ENCODE data around the gene FIG4. TPM values are rescaled to one million over a fixed set of nuclear protein-coding genes. Genes with fewer than 3 reads are reported as not detected.
A peak's percentile ranks its signal among the peaks of the same experiment; 100 is the strongest.
"Not testable (repeated sequence)": the region's sequence is repeated elsewhere in the genome, so short reads cannot be mapped to it uniquely, and the experiment has no call there.

Gene FIG4
- total RNA-seq, 6 experiments from 2014 or later = 4.0 to 7.7 (median 6.4) TPM

- WGBS (ENCODE audit: insufficient coverage, low coverage, low lambda C conversion rate, missing lambda C conversion rate) = 29% methylated on average over 7 of the region's 7 CpGs
- no peak overlapping the region for H3K27ac ChIP-seq
- DNase-seq = no peak
These were observed 176.2 kb downstream of the FIG4 start for GRCh38 chr6:109867009-109867969.

DNA sequence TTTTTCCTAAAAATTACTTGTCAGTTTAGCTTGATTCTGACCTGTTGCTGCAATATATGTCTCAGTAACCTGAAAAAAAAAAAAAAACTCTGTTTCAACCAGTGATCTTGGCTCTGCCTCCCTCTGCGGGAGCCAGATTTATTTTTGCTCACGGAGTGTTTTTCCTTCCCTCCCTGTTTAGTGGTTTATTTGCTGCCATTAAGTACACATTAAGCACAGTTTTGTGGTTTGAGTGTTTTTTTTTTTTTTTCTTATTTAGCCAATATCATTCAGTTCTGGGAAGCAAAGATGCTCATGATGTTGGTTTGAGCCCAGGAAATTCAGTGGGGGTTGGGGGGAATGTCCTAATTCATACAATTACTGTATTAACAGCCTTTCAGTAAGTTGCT is 176.9 kb downstream of the FIG4 start:
- H3K4me3 ChIP-seq = no peak overlapping the region
- no peak for TF ChIP-seq POLR2A (IDR thresholded peaks at IDR 0.05)
- TF ChIP-seq, protein P1, sequence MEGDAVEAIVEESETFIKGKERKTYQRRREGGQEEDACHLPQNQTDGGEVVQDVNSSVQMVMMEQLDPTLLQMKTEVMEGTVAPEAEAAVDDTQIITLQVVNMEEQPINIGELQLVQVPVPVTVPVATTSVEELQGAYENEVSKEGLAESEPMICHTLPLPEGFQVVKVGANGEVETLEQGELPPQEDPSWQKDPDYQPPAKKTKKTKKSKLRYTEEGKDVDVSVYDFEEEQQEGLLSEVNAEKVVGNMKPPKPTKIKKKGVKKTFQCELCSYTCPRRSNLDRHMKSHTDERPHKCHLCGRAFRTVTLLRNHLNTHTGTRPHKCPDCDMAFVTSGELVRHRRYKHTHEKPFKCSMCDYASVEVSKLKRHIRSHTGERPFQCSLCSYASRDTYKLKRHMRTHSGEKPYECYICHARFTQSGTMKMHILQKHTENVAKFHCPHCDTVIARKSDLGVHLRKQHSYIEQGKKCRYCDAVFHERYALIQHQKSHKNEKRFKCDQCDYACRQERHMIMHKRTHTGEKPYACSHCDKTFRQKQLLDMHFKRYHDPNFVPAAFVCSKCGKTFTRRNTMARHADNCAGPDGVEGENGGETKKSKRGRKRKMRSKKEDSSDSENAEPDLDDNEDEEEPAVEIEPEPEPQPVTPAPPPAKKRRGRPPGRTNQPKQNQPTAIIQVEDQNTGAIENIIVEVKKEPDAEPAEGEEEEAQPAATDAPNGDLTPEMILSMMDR (IDR thresholded peaks at IDR 0.05) = no peak
- no peak overlapping the region for H3K27ac ChIP-seq
- no peaks in the 10 kb centered on the region for H3K27me3 ChIP-seq
- DNase-seq = no peak
- intact Hi-C loops (cut with DNase I) = no loop called here
- no peaks in the 10 kb centered on the region for H3K9me3 ChIP-seq
- no peak for ATAC-seq
- H3K4me1 ChIP-seq = no peaks in the 10 kb centered on the region
- 21% methylated on average over 2 of the region's 2 CpGs for WGBS (ENCODE audit: insufficient coverage, low coverage, low lambda C conversion rate, missing lambda C conversion rate)
- H3K36me3 ChIP-seq = no peaks in the 10 kb centered on the region

More at GRCh38 chr6:109867009-109867969, 176.2 kb downstream of the FIG4 start:
- peak in 1 of 4 donors; percentile 61 for ATAC-seq
- H3K4me3 ChIP-seq = no peak overlapping the region
- H3K4me1 ChIP-seq = no peaks in the 10 kb centered on the region
- no peak for TF ChIP-seq POLR2A (IDR thresholded peaks at IDR 0.05)
- TF ChIP-seq, protein P1 (IDR thresholded peaks at IDR 0.05) = no peak
- no peaks in the 10 kb centered on the region for H3K36me3 ChIP-seq
- intact Hi-C loops (cut with DNase I) = no loop called here
- H3K9me3 ChIP-seq = no peaks in the 10 kb centered on the region
- H3K27me3 ChIP-seq = no peaks in the 10 kb centered on the region

- DNase-seq; intact Hi-C loops (cut with DNase I); ATAC-seq; H3K36me3 ChIP-seq; H3K27ac ChIP-seq; H3K4me3 ChIP-seq; H3K27me3 ChIP-seq; H3K9me3 ChIP-seq; H3K4me1 ChIP-seq: not testable (repeated sequence)
- 23% methylated on average over 5 of the region's 5 CpGs for WGBS (ENCODE audit: insufficient coverage, low coverage, low lambda C conversion rate, missing lambda C conversion rate)
These were observed 178.4 kb downstream of the FIG4 start for GRCh38 chr6:109869398-109870088.

DNA sequence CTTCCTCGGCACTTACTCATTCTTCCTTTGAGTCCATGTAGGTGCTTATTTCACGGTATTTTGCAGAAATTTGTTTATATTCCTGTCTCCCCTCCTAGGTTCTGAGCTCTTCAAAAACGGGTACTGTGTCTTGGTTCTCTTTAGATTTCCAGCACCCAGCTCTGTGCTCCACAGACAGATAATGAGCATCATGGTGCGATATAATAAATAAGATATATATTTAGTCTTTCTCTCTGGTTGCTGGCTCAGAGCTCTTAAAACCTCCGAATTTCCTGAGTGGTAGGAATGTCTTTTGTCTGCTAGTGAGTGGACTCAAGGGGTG is 179.0 kb downstream of the FIG4 start:
- no peaks in the 10 kb centered on the region for H3K4me1 ChIP-seq
- intact Hi-C loops (cut with DNase I) = no loop called here
- H3K27me3 ChIP-seq = no peaks in the 10 kb centered on the region
- H3K27ac ChIP-seq = no peak overlapping the region
- no peak overlapping the region for H3K4me3 ChIP-seq
- TF ChIP-seq, protein P1 (IDR thresholded peaks at IDR 0.05) = no peak
- no peak for TF ChIP-seq POLR2A (IDR thresholded peaks at IDR 0.05)
- DNase-seq = no peak
- WGBS (ENCODE audit: insufficient coverage, low coverage, low lambda C conversion rate, missing lambda C conversion rate) = 53% methylated on average over 5 of the region's 5 CpGs
- no peaks in the 10 kb centered on the region for H3K9me3 ChIP-seq
- no peaks in the 10 kb centered on the region for H3K36me3 ChIP-seq
- ATAC-seq = no peak

DNA sequence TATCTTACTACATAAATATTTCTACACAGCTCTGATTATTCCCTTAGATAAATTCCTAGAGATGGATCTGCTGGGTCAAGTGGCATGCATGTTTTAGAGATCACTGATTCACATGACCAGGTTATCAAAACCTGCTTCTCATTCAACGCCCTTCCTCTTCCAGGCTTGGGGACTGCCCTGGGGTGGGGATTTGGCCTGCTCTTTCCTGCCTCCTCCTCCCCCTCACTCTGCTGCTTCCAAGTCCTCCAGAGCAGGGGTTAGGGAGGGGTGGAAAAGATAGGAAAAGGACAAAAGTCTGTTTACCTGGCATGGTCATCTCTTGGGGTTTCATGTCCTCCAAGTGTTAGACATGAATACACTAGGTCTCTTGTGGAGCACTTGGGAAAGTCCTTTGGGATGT is 181.5 kb downstream of the FIG4 start:
- no peak for TF ChIP-seq POLR2A (IDR thresholded peaks at IDR 0.05)
- intact Hi-C loops (cut with DNase I) = no loop called here
- Histone ChIP-seq H3K9me3 (no peaks in the 10 kb centered on the region), H3K27ac (no peak overlapping the region), H3K36me3 (no peaks in the 10 kb centered on the region), H3K27me3 (no peaks in the 10 kb centered on the region), H3K4me1 (no peaks in the 10 kb centered on the region), H3K4me3 (no peak overlapping the region)
- no CpG with 5 or more reads among the region's 1 CpG for WGBS (ENCODE audit: insufficient coverage, low coverage, low lambda C conversion rate, missing lambda C conversion rate)
- no peak for DNase-seq
- no peak for ATAC-seq

All from right lobe of liver (tissue), 6 donors.